Fibroblast of the aortic adventitia (primary cell): ENCODE data around the gene GPX7. TPM values are rescaled to one million over a fixed set of nuclear protein-coding genes. Genes with fewer than 3 reads are reported as not detected.

Experiments
- DNase-seq: peaks from one replicate; pipeline ENCODE4 v3.0.0-alpha.2; 2010; ENCODE audit warnings: low read depth
- H3K4me3 ChIP-seq: 2 replicates; pipeline ENCODE4 v1.5.1; 2011; ENCODE audit warnings: low read depth, mild to moderate bottlenecking, control low read depth, low read length, moderate library complexity
- total RNA-seq: library from RNA; depleted of rRNA; stranded (reverse); fragments of >200 nt; gene quantifications from 2 replicates; pipeline ENCODE4 v1.2.3, GENCODE V29; 2012; ENCODE audit warnings: low replicate concordance
- TF ChIP-seq, protein P1 (sequence below): IDR thresholded peaks from 2 replicates; pipeline ENCODE4 v1.5.1; 2011; ENCODE audit warnings: mild to moderate bottlenecking, low read length, control low read depth, inconsistent platforms; ENCODE audit not compliant: insufficient read depth

Gene GPX7
- total RNA-seq, 1 donor = 31.0 TPM

DNA sequence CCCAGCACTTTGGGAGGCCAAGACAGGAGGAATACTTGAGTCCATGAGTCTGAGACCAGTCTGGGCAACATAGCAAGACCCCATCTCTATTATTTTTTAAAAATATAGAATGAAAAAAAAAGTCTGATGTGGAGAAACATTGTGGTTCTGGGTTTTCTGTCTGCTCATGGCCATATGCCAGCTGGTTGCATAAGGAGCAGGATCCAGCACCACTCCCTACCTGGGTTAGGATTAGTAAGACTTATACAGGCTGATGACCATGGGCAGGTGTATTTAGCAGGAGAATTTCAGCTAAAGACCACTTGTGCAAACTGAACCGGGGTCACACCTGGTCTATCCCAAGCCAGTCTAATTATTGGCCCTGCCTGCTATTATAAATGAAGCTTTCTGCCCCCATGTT is 16.7 kb upstream of the GPX7 start:
- no peak for DNase-seq
- TF ChIP-seq, protein P1, sequence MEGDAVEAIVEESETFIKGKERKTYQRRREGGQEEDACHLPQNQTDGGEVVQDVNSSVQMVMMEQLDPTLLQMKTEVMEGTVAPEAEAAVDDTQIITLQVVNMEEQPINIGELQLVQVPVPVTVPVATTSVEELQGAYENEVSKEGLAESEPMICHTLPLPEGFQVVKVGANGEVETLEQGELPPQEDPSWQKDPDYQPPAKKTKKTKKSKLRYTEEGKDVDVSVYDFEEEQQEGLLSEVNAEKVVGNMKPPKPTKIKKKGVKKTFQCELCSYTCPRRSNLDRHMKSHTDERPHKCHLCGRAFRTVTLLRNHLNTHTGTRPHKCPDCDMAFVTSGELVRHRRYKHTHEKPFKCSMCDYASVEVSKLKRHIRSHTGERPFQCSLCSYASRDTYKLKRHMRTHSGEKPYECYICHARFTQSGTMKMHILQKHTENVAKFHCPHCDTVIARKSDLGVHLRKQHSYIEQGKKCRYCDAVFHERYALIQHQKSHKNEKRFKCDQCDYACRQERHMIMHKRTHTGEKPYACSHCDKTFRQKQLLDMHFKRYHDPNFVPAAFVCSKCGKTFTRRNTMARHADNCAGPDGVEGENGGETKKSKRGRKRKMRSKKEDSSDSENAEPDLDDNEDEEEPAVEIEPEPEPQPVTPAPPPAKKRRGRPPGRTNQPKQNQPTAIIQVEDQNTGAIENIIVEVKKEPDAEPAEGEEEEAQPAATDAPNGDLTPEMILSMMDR = no peak
- no peak overlapping the region for H3K4me3 ChIP-seq

DNA sequence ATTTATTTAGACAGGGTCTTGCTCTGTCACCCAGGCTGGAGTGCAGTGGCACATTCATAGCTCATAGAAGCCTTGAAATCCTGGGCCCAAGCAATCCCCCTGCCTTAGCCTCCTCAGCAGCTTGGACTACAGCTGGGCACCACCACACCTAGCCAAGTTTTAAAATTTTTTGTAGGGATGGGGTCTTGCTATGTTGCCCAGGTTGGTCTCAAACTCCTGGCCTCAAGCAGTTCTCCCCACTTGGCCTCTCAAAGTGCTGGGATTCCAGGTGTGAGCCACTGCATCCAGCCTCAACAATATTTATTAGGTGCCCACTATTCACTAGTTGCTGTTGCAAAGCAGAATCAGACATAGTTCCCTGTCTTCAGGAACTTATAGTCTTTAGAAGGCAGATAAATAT is 14.1 kb upstream of the GPX7 start:
- no peak overlapping the region for H3K4me3 ChIP-seq
- TF ChIP-seq, protein P1 = no peak
- DNase-seq = no peak

DNA sequence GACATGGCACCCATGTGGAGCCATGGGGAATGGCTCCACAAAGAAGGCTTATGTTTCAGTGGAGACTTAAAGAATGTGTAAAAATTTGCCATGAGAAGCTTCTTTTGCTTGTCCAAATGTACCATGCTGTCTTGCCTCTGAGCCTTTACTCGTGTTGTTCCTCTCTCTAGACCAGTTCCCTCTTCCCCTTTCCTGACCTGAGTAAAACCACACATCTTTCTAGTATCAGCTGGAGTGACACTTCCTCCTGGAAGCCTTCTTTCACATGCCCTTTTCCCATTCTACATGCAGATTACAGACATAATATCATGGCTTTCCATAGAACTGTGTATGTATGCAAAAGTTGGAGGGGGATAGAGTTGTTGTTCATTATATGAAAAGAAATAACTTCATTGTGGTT is 13.6 kb upstream of the GPX7 start:
- no peak overlapping the region for H3K4me3 ChIP-seq
- DNase-seq = no peak
- TF ChIP-seq, protein P1 = no peak

DNA sequence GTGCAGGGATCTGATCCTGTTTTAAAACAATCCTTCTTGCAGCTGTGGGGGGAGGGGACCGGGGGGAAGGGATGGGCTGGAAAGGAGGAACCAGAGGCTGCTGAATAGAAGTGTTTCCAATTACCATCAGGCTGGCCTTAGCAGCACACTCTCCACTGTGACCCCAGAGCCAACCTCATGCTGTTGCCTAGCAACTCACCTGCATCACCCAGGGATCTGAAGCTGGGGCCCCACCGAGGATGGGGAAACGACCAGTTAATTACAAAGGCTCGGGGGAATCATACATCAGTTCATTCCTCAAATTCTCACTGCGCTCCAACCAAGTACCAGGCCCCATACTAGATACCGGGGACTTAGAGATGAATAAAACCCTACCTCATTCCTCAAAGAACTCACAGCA is 11.9 kb upstream of the GPX7 start:
- no peak for DNase-seq
- TF ChIP-seq, protein P1 = no peak

DNA sequence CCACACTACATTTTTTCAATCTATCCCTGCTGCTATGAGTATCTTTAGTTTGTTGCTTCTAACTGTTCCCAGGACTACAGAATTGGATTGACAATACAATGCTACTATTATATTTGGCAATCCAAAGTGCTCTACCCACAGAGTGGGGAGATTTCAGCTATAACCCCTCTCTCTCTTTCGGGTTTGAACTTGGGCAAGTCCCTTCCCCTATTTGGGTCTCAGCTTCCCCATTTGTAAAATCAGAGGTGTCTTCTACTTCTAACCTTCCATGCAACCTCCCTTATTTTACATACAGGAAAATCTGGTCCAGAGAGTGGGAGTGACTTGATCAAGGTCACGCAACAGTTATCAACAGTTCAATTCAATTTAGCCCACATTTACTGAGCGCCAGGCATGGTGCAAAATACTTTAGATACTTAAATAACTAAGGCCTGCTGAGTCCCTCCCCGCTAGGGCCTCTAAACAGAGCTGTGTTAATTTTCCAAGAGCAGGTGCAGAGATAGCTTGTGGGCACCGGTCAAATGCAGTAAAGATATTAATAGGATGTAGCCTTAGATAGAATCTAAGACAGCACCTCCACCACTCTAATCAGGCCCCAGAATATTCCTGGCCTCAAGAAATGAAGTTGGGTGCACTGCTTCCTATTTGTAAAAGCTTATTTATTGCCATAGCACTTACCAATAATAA is 9.4 kb upstream of the GPX7 start:
- no peak for DNase-seq
- no peak overlapping the region for H3K4me3 ChIP-seq
- TF ChIP-seq, protein P1 = no peak

More for the DNA sequence above, 11.9 kb upstream of the GPX7 start:
- H3K4me3 ChIP-seq = no peak overlapping the region

DNA sequence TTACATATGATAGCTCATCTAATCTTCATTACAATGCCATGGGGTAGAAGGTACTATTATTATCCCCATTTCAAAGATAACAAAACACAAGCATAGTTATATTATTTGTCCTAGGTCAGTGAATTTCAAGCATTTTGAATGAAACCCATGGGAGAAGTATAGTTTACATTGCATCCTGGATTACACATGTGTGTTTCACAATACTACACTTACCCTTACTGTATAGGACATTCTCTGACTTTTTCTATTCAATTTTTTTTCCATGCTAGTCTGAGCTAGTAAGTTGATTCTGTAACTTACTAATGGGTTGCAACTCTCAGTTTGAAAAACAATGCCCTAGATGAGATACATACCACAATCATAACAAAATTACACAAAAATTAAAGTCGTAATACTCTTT is 8.7 kb upstream of the GPX7 start:
- H3K4me3 ChIP-seq = no peak overlapping the region
- TF ChIP-seq, protein P1 = no peak
- DNase-seq = no peak

DNA sequence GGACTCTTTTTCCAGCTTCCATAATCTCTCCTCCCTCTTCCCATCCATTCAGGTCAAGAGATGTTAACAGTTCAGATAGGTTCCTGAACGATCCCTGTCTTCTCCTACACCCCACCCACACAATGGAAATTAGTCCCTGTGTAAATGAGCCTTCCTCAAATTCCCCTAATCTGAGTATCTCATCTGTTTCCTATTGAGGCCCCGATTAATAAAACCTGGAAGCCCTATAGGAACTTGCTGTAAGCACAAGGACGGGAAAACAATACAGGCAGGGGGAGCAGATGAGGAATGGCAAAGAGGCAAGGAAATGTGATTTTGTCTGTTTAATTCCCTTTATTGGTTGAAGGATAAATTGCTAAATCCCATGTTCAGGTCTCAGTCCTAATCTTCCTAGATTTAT is 7.1 kb upstream of the GPX7 start:
- no peak overlapping the region for H3K4me3 ChIP-seq
- no peak for DNase-seq
- TF ChIP-seq, protein P1 = no peak
